ENCODE measurements around the gene MAD2L2. TPM values are rescaled to one million over a fixed set of nuclear protein-coding genes. Genes with fewer than 3 reads are reported as not detected.

Gene MAD2L2
- total RNA-seq, 1 donor from 2014 or later, result 28.0 TPM

DNA sequence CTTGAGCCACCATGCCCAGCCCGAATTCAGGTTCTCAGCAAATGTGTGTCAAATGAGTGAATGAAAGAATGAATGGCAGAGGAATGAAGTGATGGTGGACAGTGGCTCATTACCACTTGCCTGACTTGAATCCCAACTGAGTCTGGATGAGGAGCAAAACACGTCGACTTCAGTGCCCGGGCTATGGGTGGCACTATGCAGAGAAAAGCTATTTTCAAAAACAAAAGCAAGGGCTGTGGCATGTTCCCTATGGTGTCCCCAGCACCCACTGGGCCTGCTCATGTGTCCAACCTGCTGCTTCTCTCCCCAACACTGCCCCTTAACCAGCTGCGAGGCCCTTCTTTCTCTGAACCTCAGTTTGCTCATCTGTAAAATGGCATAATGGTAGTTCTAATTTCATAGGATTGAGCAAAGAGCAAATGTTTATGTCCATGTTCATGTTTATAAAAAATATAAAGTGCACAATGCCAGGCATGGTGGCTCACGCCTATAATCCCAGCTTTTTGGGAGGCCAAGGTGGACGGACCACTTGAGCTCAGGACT, 4.3 kb upstream of the MAD2L2 start:
- TF ChIP-seq, protein P1, sequence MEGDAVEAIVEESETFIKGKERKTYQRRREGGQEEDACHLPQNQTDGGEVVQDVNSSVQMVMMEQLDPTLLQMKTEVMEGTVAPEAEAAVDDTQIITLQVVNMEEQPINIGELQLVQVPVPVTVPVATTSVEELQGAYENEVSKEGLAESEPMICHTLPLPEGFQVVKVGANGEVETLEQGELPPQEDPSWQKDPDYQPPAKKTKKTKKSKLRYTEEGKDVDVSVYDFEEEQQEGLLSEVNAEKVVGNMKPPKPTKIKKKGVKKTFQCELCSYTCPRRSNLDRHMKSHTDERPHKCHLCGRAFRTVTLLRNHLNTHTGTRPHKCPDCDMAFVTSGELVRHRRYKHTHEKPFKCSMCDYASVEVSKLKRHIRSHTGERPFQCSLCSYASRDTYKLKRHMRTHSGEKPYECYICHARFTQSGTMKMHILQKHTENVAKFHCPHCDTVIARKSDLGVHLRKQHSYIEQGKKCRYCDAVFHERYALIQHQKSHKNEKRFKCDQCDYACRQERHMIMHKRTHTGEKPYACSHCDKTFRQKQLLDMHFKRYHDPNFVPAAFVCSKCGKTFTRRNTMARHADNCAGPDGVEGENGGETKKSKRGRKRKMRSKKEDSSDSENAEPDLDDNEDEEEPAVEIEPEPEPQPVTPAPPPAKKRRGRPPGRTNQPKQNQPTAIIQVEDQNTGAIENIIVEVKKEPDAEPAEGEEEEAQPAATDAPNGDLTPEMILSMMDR (IDR thresholded peaks at IDR 0.05; ENCODE audit: unreplicated experiment), result no peak
- DNase-seq (ENCODE audit: low spot score), result no peak
- Mint-ChIP-seq H3K27ac (ENCODE audit: unreplicated experiment) (no peak overlapping the region), H3K9me3 (ENCODE audit: unreplicated experiment) (no peaks in the 10 kb centered on the region), H3K4me3 (ENCODE audit: unreplicated experiment) (no peak overlapping the region), H3K27me3 (ENCODE audit: unreplicated experiment) (peaks cover 8% of the 10 kb centered on the region), H3K4me1 (ENCODE audit: unreplicated experiment) (peaks cover 9% of the 10 kb centered on the region), H3K36me3 (ENCODE audit: low read depth, unreplicated experiment) (peaks cover 3% of the 10 kb centered on the region)

DNA sequence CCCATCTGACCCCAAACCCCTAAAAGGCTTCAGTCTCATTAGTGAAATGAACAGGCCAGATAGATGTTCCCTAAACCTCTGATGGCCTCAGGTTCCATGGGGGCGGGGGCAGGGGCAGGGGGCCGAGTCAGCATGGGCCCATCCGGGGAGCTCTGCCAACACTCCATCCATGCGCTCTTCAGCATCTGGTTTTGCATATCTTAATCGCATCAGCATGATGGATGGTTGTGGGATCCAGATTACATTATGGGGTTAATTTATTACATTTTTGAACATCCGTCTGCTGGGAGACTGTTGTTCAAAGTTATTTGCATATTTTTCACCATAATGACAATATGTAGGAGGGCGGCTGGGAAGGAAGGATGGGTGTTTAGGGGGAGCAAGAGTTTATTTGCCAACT, 3.1 kb upstream of the MAD2L2 start:
- no peak overlapping the region for H3K27ac Mint-ChIP-seq (ENCODE audit: unreplicated experiment)
- peaks cover 7% of the 10 kb centered on the region for H3K27me3 Mint-ChIP-seq (ENCODE audit: unreplicated experiment)
- no peaks in the 10 kb centered on the region for H3K9me3 Mint-ChIP-seq (ENCODE audit: unreplicated experiment)
- TF ChIP-seq, protein P1 (IDR thresholded peaks at IDR 0.05; ENCODE audit: unreplicated experiment), result no peak
- DNase-seq (ENCODE audit: low spot score), result no peak
- H3K4me1 Mint-ChIP-seq (ENCODE audit: unreplicated experiment), result peaks cover 2% of the 10 kb centered on the region
- H3K4me3 Mint-ChIP-seq (ENCODE audit: unreplicated experiment), result no peak overlapping the region
- H3K36me3 Mint-ChIP-seq (ENCODE audit: low read depth, unreplicated experiment), result no peaks in the 10 kb centered on the region

DNA sequence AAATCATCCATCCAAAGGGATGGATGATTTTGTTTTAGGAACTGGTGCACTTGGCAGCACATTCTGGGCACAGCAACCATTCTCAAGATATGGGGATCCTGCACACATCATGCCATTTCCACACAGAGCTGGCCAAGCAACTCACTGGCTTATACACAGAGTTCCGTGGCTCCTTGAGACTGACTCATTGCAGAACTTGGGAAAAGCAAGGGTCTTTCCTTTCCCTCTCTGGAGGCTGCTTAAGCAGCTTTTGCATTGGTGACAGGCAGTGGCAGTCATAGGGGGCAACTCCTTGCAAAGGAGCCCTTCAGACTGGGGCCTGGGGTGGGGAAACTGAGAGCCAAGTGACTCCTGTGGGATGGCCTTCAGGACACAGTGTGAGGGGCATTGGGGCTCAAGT, 1.9 kb upstream of the MAD2L2 start:
- TF ChIP-seq, protein P1 (IDR thresholded peaks at IDR 0.05; ENCODE audit: unreplicated experiment), result no peak
- no peak overlapping the region for H3K4me3 Mint-ChIP-seq (ENCODE audit: unreplicated experiment)
- no peaks in the 10 kb centered on the region for H3K36me3 Mint-ChIP-seq (ENCODE audit: low read depth, unreplicated experiment)
- peaks cover 2% of the 10 kb centered on the region for H3K4me1 Mint-ChIP-seq (ENCODE audit: unreplicated experiment)
- peaks cover 8% of the 10 kb centered on the region for H3K27me3 Mint-ChIP-seq (ENCODE audit: unreplicated experiment)
- no peaks in the 10 kb centered on the region for H3K9me3 Mint-ChIP-seq (ENCODE audit: unreplicated experiment)
- no peak overlapping the region for H3K27ac Mint-ChIP-seq (ENCODE audit: unreplicated experiment)
- DNase-seq (ENCODE audit: low spot score), result no peak

DNA sequence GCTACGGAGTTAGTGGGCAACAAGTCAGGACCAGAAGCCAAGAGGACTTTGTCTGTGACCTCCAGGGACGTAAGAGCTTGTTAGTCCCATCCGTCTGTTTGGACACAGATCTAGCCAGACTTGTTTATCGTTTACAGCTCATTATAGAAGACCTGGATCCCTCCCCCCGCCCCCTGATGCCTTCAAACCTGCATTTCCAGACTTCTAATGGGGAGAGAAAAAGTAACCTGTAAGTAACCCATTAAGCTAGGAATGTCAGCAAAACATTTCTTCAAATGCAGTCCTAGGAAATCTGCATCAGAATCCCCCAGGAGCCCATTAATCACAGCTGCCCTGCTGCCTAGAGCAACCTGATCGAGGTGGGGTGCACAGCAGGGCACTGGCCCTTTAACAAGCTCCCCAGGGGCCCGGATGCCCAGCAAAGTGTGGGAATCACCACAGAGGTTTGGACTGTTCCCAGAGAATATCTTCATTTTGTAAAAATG, 1.4 kb upstream of the MAD2L2 start:
- TF ChIP-seq, protein P1 (IDR thresholded peaks at IDR 0.05; ENCODE audit: unreplicated experiment), result no peak
- peaks cover 2% of the 10 kb centered on the region for H3K4me1 Mint-ChIP-seq (ENCODE audit: unreplicated experiment)
- H3K36me3 Mint-ChIP-seq (ENCODE audit: low read depth, unreplicated experiment), result no peaks in the 10 kb centered on the region
- no peaks in the 10 kb centered on the region for H3K9me3 Mint-ChIP-seq (ENCODE audit: unreplicated experiment)
- no peak overlapping the region for H3K27ac Mint-ChIP-seq (ENCODE audit: unreplicated experiment)
- H3K4me3 Mint-ChIP-seq (ENCODE audit: unreplicated experiment), result peak overlapping the region; percentile 64
- H3K27me3 Mint-ChIP-seq (ENCODE audit: unreplicated experiment), result peaks cover 8% of the 10 kb centered on the region
- no peak for DNase-seq (ENCODE audit: low spot score)

DNA sequence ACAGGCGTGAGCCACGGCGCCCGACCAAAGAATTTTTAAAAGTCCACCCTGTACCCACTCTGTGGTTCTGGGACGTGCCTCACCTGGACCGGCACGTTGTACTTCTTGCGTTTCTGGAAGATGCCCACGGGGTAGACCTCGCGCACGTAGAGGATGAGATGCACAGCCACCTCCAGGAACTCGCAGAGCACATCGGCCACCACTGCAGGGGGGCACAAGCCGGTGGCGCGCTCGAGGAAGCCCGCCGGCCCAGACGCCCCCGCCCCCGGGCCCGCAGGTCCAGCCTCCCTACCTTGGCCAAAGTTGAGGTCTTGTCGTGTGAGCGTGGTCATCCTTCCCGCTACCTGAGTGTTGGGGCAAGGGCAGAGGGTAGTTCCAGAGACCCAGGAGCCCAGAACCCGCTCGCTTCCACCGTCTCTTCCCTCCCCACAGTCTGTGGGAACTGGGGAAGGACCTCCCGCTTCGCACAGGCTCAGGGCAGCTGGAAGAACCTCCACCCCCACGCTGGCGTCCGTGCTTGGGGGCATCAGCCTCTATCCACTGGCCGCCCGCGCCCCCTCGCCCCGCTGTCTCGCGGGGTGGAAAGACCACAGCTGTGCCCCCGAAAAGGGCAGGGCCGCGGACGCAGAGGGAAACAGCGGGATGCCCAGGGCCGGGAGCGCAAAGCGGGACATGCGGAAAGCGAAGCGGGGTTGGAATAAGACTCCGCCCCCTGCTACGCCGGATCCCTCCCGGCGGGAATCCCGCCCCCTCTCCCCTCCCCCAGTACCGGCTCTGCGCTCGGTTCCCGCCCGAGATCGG, 478 bp downstream of the MAD2L2 start:
- Mint-ChIP-seq H3K4me1 (ENCODE audit: unreplicated experiment) (peaks cover 2% of the 10 kb centered on the region), H3K27ac (ENCODE audit: unreplicated experiment) (no peak overlapping the region), H3K27me3 (ENCODE audit: unreplicated experiment) (peaks cover 8% of the 10 kb centered on the region), H3K36me3 (ENCODE audit: low read depth, unreplicated experiment) (peaks cover 4% of the 10 kb centered on the region), H3K9me3 (ENCODE audit: unreplicated experiment) (no peaks in the 10 kb centered on the region), H3K4me3 (ENCODE audit: unreplicated experiment) (peak overlapping the region; percentile 85)
- no peak for DNase-seq (ENCODE audit: low spot score)
- TF ChIP-seq, protein P1 (IDR thresholded peaks at IDR 0.05; ENCODE audit: unreplicated experiment), result no peak
